Ascending aorta (tissue), 2 donors: ENCODE data around the gene IHH. TPM values are rescaled to one million over a fixed set of nuclear protein-coding genes. Genes with fewer than 3 reads are reported as not detected.
A peak's percentile ranks its signal among the peaks of the same experiment; 100 is the strongest.

Source experiments
- DNase-seq, 2 donors: peaks; one replicate each; pipeline ENCODE4 v3.0.0-alpha.2; 2019; ENCODE audit warnings: low spot score in 2 of 2
- H3K27ac ChIP-seq, 2 donors: fragments of 200-600 bp; sonication (generic); one replicate each; pipeline ENCODE4 v1.5.1; 2016 to 2017; ENCODE audit warnings: mild to moderate bottlenecking in 1 of 2
- H3K27me3 ChIP-seq: fragments of 200-600 bp; sonication (generic); one replicate; pipeline ENCODE4 v1.5.1; 2017
- H3K36me3 ChIP-seq, 2 donors: fragments of 200-600 bp; sonication (generic); one replicate each; pipeline ENCODE4 v1.5.1; 2016
- H3K4me1 ChIP-seq, 2 donors: fragments of 200-600 bp; sonication (generic); one replicate each; pipeline ENCODE4 v1.5.1; 2016 to 2017; ENCODE audit warnings: mild to moderate bottlenecking in 1 of 2
- H3K4me3 ChIP-seq, 2 donors: fragments of 200-600 bp; sonication (generic); one replicate each; pipeline ENCODE4 v1.5.1; 2016 to 2017; ENCODE audit warnings: mild to moderate bottlenecking in 1 of 2
- H3K9me3 ChIP-seq, 2 donors: fragments of 200-600 bp; sonication (generic); one replicate each; pipeline ENCODE4 v1.5.1; 2016
- CTCF ChIP-seq, 3 experiments: fragments of 200-600 bp in 2 of 3; fragments of 450-650 bp in 1 of 3; sonication (generic) in 2 of 3; IDR thresholded peaks; one replicate each; pipeline ENCODE4 v1.5.1; 2016 to 2019; ENCODE audit warnings: antibody characterized with exemption in 3 of 3, mild to moderate bottlenecking in 1 of 3, moderate library complexity in 1 of 3
- intact Hi-C: fragments of 100-400 bp; cut with DNase I; formaldehyde crosslinking; loops from one replicate; pipeline ENCODE4 v1.15.1; 2023
- total RNA-seq: library from RNA; depleted of rRNA; stranded (reverse); fragments of >200 nt; gene quantifications from one replicate; pipeline ENCODE4 v1.1.0, GENCODE V29; 2016

IHH gene
- total RNA-seq, 1 donor from 2014 or later: not detected

GRCh38 chr2:219029829-219030165, 30.9 kb downstream of the IHH start:
- DNase-seq: peak in 1 of 2 donors; percentile 84
- no peaks in the 10 kb centered on the region for H3K27me3 ChIP-seq
- H3K4me3 ChIP-seq: no peak overlapping the region
- no peaks in the 10 kb centered on the region for H3K4me1 ChIP-seq
- no peaks in the 10 kb centered on the region for H3K36me3 ChIP-seq
- H3K27ac ChIP-seq: no peak overlapping the region
- intact Hi-C loops: loop anchor here (1.0 kb wide), 1 partner anchor 124 kb away; no protein-coding TSS in a partner anchor
- H3K9me3 ChIP-seq: no peaks in the 10 kb centered on the region
- TF ChIP-seq CTCF (IDR thresholded peaks at IDR 0.05): peak; percentile 85 to 96 (median 96)

GRCh38 chr2:219028996-219029828, 31.5 kb downstream of the IHH start:
- H3K4me3 ChIP-seq: no peak overlapping the region
- H3K27ac ChIP-seq: no peak overlapping the region
- TF ChIP-seq CTCF (IDR thresholded peaks at IDR 0.05): no peak
- H3K4me1 ChIP-seq: no peaks in the 10 kb centered on the region
- H3K9me3 ChIP-seq: no peaks in the 10 kb centered on the region
- intact Hi-C loops: no loop called here
- H3K27me3 ChIP-seq: no peaks in the 10 kb centered on the region
- no peak for DNase-seq
- no peaks in the 10 kb centered on the region for H3K36me3 ChIP-seq

GRCh38 chr2:219028141-219028540, 32.6 kb downstream of the IHH start:
- DNase-seq: no peak
- intact Hi-C loops: no loop called here
- Histone ChIP-seq H3K9me3 (no peaks in the 10 kb centered on the region), H3K4me1 (no peaks in the 10 kb centered on the region), H3K4me3 (no peak overlapping the region), H3K27ac (no peak overlapping the region), H3K27me3 (no peaks in the 10 kb centered on the region), H3K36me3 (no peaks in the 10 kb centered on the region)
- TF ChIP-seq CTCF (IDR thresholded peaks at IDR 0.05): no peak

GRCh38 chr2:219027511-219028055, 33.1 kb downstream of the IHH start:
- Histone ChIP-seq H3K27ac (no peak overlapping the region), H3K4me3 (no peak overlapping the region), H3K4me1 (no peaks in the 10 kb centered on the region), H3K9me3 (no peaks in the 10 kb centered on the region), H3K27me3 (no peaks in the 10 kb centered on the region), H3K36me3 (no peaks in the 10 kb centered on the region)
- intact Hi-C loops: no loop called here
- DNase-seq: no peak
- TF ChIP-seq CTCF (IDR thresholded peaks at IDR 0.05): no peak

GRCh38 chr2:219026946-219027345, 33.8 kb downstream of the IHH start:
- intact Hi-C loops: no loop called here
- no peak for DNase-seq
- H3K9me3 ChIP-seq: no peaks in the 10 kb centered on the region
- TF ChIP-seq CTCF (IDR thresholded peaks at IDR 0.05): no peak
- H3K27me3 ChIP-seq: no peaks in the 10 kb centered on the region
- no peaks in the 10 kb centered on the region for H3K36me3 ChIP-seq
- no peaks in the 10 kb centered on the region for H3K4me1 ChIP-seq
- H3K4me3 ChIP-seq: no peak overlapping the region
- H3K27ac ChIP-seq: no peak overlapping the region
